Measurements from ENCODE around the gene CDCA5.

DNA sequence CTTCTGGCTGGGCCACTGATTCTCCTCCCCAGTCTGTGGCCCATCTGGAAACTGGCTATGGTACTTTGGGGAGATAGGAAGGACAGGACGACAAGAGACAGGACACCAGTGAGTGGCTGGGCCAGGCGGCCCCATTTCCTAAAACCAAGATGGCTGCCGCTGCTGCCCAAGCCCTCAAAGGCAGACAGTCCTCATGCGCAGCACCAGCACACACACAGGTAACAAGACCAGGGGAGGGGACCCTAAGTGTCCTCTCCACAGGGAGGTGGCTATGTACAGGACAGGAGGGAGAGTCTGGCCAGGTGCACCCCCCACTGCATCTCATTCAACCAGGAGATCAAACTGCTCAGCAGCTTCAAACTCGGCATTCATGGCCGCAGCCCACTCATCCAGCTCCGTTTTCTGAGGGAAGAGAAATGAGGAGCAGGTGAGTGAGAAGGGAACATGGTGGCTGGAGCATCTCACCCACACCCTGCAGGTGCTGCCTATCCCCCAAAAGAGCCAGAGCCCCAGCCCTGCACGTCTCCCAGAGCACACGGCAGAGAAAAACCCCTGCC lies 5.0 kb downstream of the CDCA5 start:
- TF ChIP-seq CTCF (IDR thresholded peaks at IDR 0.05): no peak
- TF ChIP-seq POLR2A (IDR thresholded peaks at IDR 0.05): no peak

Measured in Peyer's patch (tissue), 4 donors.